ENCODE data around the gene TANC2.

Gene TANC2

GRCh38 chr17:62965686-62966425, at the start of gene TANC2:
Gene TANC2 (plus strand): TSS chr17:62966235. CDS start chr17:63009560, 43,325 bp downstream.
- DNase-seq (ENCODE audit: low read depth in 2 of 2), result peak; percentile 35 to 60

- no peak for DNase-seq (ENCODE audit: low read depth in 2 of 2)
These were observed 49.1 kb upstream of the TANC2 start for GRCh38 chr17:62916684-62917571.

- no peak for DNase-seq (ENCODE audit: low read depth in 2 of 2)
These were observed 46.6 kb upstream of the TANC2 start for GRCh38 chr17:62919388-62919787.

GRCh38 chr17:62920300-62920699, 45.7 kb upstream of the TANC2 start:
- no peak for DNase-seq (ENCODE audit: low read depth in 2 of 2)

GRCh38 chr17:62921817-62922216, 44.2 kb upstream of the TANC2 start:
- no peak for DNase-seq (ENCODE audit: low read depth in 2 of 2)

GRCh38 chr17:62923258-62924150, 42.5 kb upstream of the TANC2 start:
- no peak for DNase-seq (ENCODE audit: low read depth in 2 of 2)

- no peak for DNase-seq (ENCODE audit: low read depth in 2 of 2)
These were observed 40.7 kb upstream of the TANC2 start for GRCh38 chr17:62925267-62925836.

GRCh38 chr17:62927083-62927482, 39.0 kb upstream of the TANC2 start:
- DNase-seq (ENCODE audit: low read depth in 2 of 2), result no peak

- no peak for DNase-seq (ENCODE audit: low read depth in 2 of 2)
These were observed 36.7 kb upstream of the TANC2 start for GRCh38 chr17:62929320-62929719.

- no peak for DNase-seq (ENCODE audit: low read depth in 2 of 2)
These were observed 34.9 kb upstream of the TANC2 start for GRCh38 chr17:62931101-62931500.

- no peak for DNase-seq (ENCODE audit: low read depth in 2 of 2)
These were observed 32.3 kb upstream of the TANC2 start for GRCh38 chr17:62933501-62934385.

GRCh38 chr17:62935098-62935497, 30.9 kb upstream of the TANC2 start:
- DNase-seq (ENCODE audit: low read depth in 2 of 2), result no peak

GRCh38 chr17:62935523-62935922, 30.5 kb upstream of the TANC2 start:
- no peak for DNase-seq (ENCODE audit: low read depth in 2 of 2)

- no peak for DNase-seq (ENCODE audit: low read depth in 2 of 2)
These were observed 28.4 kb upstream of the TANC2 start for GRCh38 chr17:62937606-62938005.

GRCh38 chr17:62941358-62941991, 24.6 kb upstream of the TANC2 start:
- no peak for DNase-seq (ENCODE audit: low read depth in 2 of 2)

- no peak for DNase-seq (ENCODE audit: low read depth in 2 of 2)
These were observed 17.7 kb upstream of the TANC2 start for GRCh38 chr17:62948370-62948769.

- DNase-seq (ENCODE audit: low read depth in 2 of 2), result no peak
These were observed 17.0 kb upstream of the TANC2 start for GRCh38 chr17:62949036-62949435.

- no peak for DNase-seq (ENCODE audit: low read depth in 2 of 2)
These were observed 16.0 kb upstream of the TANC2 start for GRCh38 chr17:62950067-62950466.

- no peak for DNase-seq (ENCODE audit: low read depth in 2 of 2)
These were observed 10.1 kb upstream of the TANC2 start for GRCh38 chr17:62955841-62956352.

- no peak for DNase-seq (ENCODE audit: low read depth in 2 of 2)
These were observed 2.7 kb upstream of the TANC2 start for GRCh38 chr17:62963296-62963695.

Measured in stimulated activated CD4-positive, alpha-beta T cell treated with anti-CD3 and anti-CD28 coated beads, Interleukin-12 subunit alpha, Interleukin-12 subunit beta, amount 100 ng/mL, for 24 hours (primary cell).